ENCODE results near the gene NEB. TPM values are rescaled to one million over a fixed set of nuclear protein-coding genes. Genes with fewer than 3 reads are reported as not detected.

The NEB gene
- polyA plus RNA-seq, 1 donor from 2014 or later, result 0.38 TPM

GRCh38 chr2:151616760-151617339 is 117.4 kb downstream of the NEB start:
- H3K9me3 ChIP-seq (ENCODE audit: low read length), result no peaks in the 10 kb centered on the region
- no peaks in the 10 kb centered on the region for H3K79me2 ChIP-seq (replicated peaks; ENCODE audit: insufficient read depth, low read length)
- no peaks in the 10 kb centered on the region for H3K27me3 ChIP-seq (ENCODE audit: insufficient read depth, low read depth, low read length)
- H3K27ac ChIP-seq (ENCODE audit: low read length), result no peak overlapping the region
- H3K4me3 ChIP-seq (ENCODE audit: low read length), result no peak overlapping the region
- TF ChIP-seq EZH2 (IDR thresholded peaks at IDR 0.05; ENCODE audit: borderline replicate concordance, insufficient read depth, low read length, poor library complexity, severe bottlenecking) (no peak), EP300 (conservative IDR thresholded peaks at IDR 0.05; ENCODE audit: poor library complexity, severe bottlenecking) (no peak), CTCF (IDR thresholded peaks at IDR 0.05; ENCODE audit: poor library complexity, severe bottlenecking) (no peak), POLR2AphosphoS5 (IDR thresholded peaks at IDR 0.05) (no peak), MXI1 (conservative IDR thresholded peaks at IDR 0.05; ENCODE audit: poor library complexity, severe bottlenecking) (no peak), SMC3 (conservative IDR thresholded peaks at IDR 0.05; ENCODE audit: poor library complexity) (no peak), RAD21 (conservative IDR thresholded peaks at IDR 0.05) (no peak), TAF1 (IDR thresholded peaks at IDR 0.05; ENCODE audit: low read depth) (no peak), REST (IDR thresholded peaks at IDR 0.05; ENCODE audit: borderline replicate concordance) (no peak)
- H4K20me1 ChIP-seq (ENCODE audit: insufficient read depth), result no peaks in the 10 kb centered on the region
- H3K36me3 ChIP-seq (ENCODE audit: insufficient read depth, low read length), result no peaks in the 10 kb centered on the region
- H2AFZ ChIP-seq (ENCODE audit: low read depth, low read length), result no peak overlapping the region
- H3K9ac ChIP-seq (ENCODE audit: low read length), result no peak overlapping the region
- H3F3A ChIP-seq (ENCODE audit: insufficient read depth, low read length, poor library complexity, severe bottlenecking), result no peaks in the 10 kb centered on the region
- H3K9me2 ChIP-seq (ENCODE audit: insufficient read depth, low read length), result no peaks in the 10 kb centered on the region
- H3K4me2 ChIP-seq (ENCODE audit: low read length), result no peak overlapping the region

- H3K27ac ChIP-seq (ENCODE audit: low read length), result no peak overlapping the region
- H3K36me3 ChIP-seq (ENCODE audit: insufficient read depth, low read length), result no peaks in the 10 kb centered on the region
- H3K4me3 ChIP-seq (ENCODE audit: low read length), result no peak overlapping the region
- H3K9ac ChIP-seq (ENCODE audit: low read length), result no peak overlapping the region
- H4K20me1 ChIP-seq (ENCODE audit: insufficient read depth), result no peaks in the 10 kb centered on the region
- no peak overlapping the region for H3K4me2 ChIP-seq (ENCODE audit: low read length)
- H3F3A ChIP-seq (ENCODE audit: insufficient read depth, low read length, poor library complexity, severe bottlenecking), result no peaks in the 10 kb centered on the region
- no peaks in the 10 kb centered on the region for H3K9me3 ChIP-seq (ENCODE audit: low read length)
- H2AFZ ChIP-seq (ENCODE audit: low read depth, low read length), result no peak overlapping the region
- no peaks in the 10 kb centered on the region for H3K79me2 ChIP-seq (replicated peaks; ENCODE audit: insufficient read depth, low read length)
- no peaks in the 10 kb centered on the region for H3K9me2 ChIP-seq (ENCODE audit: insufficient read depth, low read length)
- TF ChIP-seq RAD21 (conservative IDR thresholded peaks at IDR 0.05), result peak; percentile 60
- peak; percentile 64 for TF ChIP-seq SMC3 (conservative IDR thresholded peaks at IDR 0.05; ENCODE audit: poor library complexity)
- no peak for TF ChIP-seq EP300 (conservative IDR thresholded peaks at IDR 0.05; ENCODE audit: poor library complexity, severe bottlenecking)
- peak; percentile 37 for TF ChIP-seq CTCF (IDR thresholded peaks at IDR 0.05; ENCODE audit: poor library complexity, severe bottlenecking)
- no peaks in the 10 kb centered on the region for H3K27me3 ChIP-seq (ENCODE audit: insufficient read depth, low read depth, low read length)
Measured at GRCh38 chr2:151614606-151615306, 119.5 kb downstream of the NEB start.
